ENCODE data around the gene SPATA19.

The SPATA19 gene

DNA sequence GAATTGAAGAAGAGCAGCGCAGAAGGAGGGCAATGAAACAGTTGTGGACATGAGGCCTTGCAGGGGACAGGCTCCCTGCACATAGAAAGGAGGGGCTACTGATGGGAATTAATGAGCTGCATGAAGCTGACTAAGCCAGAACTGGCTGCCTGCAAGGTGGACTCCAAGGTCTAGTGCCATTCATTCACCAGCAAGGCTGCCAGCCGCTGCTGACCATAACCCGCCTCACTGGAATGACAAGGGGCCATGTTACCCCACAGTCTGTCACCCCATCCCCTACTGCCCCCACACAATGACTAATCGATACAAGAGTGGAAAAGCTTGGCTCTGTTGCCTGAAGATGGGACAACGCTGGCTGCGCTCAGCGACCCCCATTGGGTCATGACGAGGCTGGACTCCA is 44.6 kb downstream of the SPATA19 start:
- TF ChIP-seq, protein P1, sequence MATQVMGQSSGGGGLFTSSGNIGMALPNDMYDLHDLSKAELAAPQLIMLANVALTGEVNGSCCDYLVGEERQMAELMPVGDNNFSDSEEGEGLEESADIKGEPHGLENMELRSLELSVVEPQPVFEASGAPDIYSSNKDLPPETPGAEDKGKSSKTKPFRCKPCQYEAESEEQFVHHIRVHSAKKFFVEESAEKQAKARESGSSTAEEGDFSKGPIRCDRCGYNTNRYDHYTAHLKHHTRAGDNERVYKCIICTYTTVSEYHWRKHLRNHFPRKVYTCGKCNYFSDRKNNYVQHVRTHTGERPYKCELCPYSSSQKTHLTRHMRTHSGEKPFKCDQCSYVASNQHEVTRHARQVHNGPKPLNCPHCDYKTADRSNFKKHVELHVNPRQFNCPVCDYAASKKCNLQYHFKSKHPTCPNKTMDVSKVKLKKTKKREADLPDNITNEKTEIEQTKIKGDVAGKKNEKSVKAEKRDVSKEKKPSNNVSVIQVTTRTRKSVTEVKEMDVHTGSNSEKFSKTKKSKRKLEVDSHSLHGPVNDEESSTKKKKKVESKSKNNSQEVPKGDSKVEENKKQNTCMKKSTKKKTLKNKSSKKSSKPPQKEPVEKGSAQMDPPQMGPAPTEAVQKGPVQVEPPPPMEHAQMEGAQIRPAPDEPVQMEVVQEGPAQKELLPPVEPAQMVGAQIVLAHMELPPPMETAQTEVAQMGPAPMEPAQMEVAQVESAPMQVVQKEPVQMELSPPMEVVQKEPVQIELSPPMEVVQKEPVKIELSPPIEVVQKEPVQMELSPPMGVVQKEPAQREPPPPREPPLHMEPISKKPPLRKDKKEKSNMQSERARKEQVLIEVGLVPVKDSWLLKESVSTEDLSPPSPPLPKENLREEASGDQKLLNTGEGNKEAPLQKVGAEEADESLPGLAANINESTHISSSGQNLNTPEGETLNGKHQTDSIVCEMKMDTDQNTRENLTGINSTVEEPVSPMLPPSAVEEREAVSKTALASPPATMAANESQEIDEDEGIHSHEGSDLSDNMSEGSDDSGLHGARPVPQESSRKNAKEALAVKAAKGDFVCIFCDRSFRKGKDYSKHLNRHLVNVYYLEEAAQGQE (IDR thresholded peaks at IDR 0.05; ENCODE audit: low read depth) = no peak
- TF ChIP-seq NFIC (IDR thresholded peaks at IDR 0.05) = no peak
- TF ChIP-seq, protein P2, sequence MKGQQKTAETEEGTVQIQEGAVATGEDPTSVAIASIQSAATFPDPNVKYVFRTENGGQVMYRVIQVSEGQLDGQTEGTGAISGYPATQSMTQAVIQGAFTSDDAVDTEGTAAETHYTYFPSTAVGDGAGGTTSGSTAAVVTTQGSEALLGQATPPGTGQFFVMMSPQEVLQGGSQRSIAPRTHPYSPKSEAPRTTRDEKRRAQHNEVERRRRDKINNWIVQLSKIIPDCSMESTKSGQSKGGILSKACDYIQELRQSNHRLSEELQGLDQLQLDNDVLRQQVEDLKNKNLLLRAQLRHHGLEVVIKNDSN (IDR thresholded peaks at IDR 0.05) = no peak
- TF ChIP-seq CREB1 (IDR thresholded peaks at IDR 0.05; ENCODE audit: low read depth) = no peak
- TF ChIP-seq ZBTB7A (IDR thresholded peaks at IDR 0.05; ENCODE audit: low read depth) = no peak
- TF ChIP-seq RAD21 (IDR thresholded peaks at IDR 0.05; ENCODE audit: low read depth) = no peak
- TF ChIP-seq EGR1 (IDR thresholded peaks at IDR 0.05) = no peak
- no peak for TF ChIP-seq TAF1 (IDR thresholded peaks at IDR 0.05; ENCODE audit: low read depth)
- no peak for TF ChIP-seq TEAD4 (IDR thresholded peaks at IDR 0.05)
- TF ChIP-seq EP300 (IDR thresholded peaks at IDR 0.05; ENCODE audit: borderline replicate concordance) = no peak
- TF ChIP-seq FOXM1 (IDR thresholded peaks at IDR 0.05; ENCODE audit: borderline replicate concordance, low read depth) = no peak
- TF ChIP-seq, protein P3, sequence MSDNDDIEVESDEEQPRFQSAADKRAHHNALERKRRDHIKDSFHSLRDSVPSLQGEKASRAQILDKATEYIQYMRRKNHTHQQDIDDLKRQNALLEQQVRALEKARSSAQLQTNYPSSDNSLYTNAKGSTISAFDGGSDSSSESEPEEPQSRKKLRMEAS (IDR thresholded peaks at IDR 0.05) = no peak
- TF ChIP-seq TCF12 (IDR thresholded peaks at IDR 0.05; ENCODE audit: low read depth) = no peak
- no peak for TF ChIP-seq YY1 (IDR thresholded peaks at IDR 0.05; ENCODE audit: low read depth)
- TF ChIP-seq CEBPB (IDR thresholded peaks at IDR 0.05) = no peak

DNA sequence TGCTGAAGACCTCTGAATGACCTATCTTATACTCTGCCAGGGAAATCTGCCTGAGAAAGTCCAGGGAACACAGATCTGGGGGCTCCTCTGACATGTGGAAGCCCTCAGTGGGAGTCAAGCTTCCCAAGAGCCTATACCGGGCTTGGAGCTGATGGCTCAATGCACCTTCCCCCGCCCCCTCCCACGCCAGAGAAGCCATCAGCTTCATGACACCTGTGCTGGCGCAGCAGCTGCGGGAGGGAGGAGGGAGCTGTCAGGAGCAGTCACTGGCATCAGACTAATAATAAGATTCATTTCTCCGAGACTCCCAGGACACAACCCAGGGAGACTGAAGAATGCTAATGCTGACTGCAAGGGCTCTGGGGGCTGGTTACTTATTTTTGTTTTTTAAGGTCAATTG is 47.8 kb downstream of the SPATA19 start:
- TF ChIP-seq CEBPB (IDR thresholded peaks at IDR 0.05) (no peak), TCF12 (IDR thresholded peaks at IDR 0.05; ENCODE audit: low read depth) (no peak), TEAD4 (IDR thresholded peaks at IDR 0.05) (no peak), EGR1 (IDR thresholded peaks at IDR 0.05) (no peak)
- TF ChIP-seq, protein P2 (IDR thresholded peaks at IDR 0.05) = no peak

DNA sequence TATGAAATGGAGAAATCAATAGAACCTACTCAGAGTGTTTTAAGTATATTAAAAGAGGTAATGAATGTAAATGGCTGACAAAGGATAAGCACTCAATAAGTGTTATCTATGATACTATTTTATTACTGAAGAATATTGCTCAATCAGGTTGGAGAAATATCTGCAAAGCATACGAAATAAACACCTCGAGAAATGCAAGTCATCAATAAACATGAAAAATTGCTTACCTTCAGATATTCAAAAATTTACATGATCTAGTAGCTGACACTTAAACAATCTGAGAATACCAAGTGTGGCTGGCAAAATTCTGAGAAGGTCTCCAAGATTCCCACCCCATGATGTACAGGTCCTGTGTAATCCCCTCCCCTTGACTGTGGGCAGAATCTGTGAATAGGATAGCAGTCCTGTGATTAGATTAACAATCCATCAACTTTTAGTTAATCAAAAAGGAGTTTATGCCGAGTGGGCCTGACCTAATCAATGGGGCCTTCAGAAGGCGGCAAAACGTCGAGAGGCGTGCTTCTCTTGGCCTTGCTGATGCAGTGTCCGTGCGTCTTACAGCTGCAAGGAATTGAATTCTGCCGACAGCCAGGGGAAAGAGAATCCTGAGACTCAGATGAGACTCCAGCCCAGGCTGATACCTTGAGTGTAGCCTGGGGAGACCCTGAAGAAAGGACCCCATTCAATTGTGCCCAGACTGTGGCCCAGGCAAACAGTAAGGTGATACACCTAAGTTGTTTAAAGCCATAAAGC is 49.1 kb downstream of the SPATA19 start:
- TF ChIP-seq ZBTB7A (IDR thresholded peaks at IDR 0.05; ENCODE audit: low read depth) (no peak), TEAD4 (IDR thresholded peaks at IDR 0.05) (no peak), CREB1 (IDR thresholded peaks at IDR 0.05; ENCODE audit: low read depth) (no peak), NFIC (IDR thresholded peaks at IDR 0.05) (no peak), YY1 (IDR thresholded peaks at IDR 0.05; ENCODE audit: low read depth) (no peak), EP300 (IDR thresholded peaks at IDR 0.05; ENCODE audit: borderline replicate concordance) (no peak), RAD21 (IDR thresholded peaks at IDR 0.05; ENCODE audit: low read depth) (no peak), EGR1 (IDR thresholded peaks at IDR 0.05) (no peak), FOXM1 (IDR thresholded peaks at IDR 0.05; ENCODE audit: borderline replicate concordance, low read depth) (no peak), TCF12 (IDR thresholded peaks at IDR 0.05; ENCODE audit: low read depth) (no peak), TAF1 (IDR thresholded peaks at IDR 0.05; ENCODE audit: low read depth) (no peak), CEBPB (IDR thresholded peaks at IDR 0.05) (no peak)
- TF ChIP-seq, protein P1 (IDR thresholded peaks at IDR 0.05; ENCODE audit: low read depth) = no peak
- TF ChIP-seq, protein P3 (IDR thresholded peaks at IDR 0.05) = no peak
- TF ChIP-seq, protein P2 (IDR thresholded peaks at IDR 0.05) = no peak

DNA sequence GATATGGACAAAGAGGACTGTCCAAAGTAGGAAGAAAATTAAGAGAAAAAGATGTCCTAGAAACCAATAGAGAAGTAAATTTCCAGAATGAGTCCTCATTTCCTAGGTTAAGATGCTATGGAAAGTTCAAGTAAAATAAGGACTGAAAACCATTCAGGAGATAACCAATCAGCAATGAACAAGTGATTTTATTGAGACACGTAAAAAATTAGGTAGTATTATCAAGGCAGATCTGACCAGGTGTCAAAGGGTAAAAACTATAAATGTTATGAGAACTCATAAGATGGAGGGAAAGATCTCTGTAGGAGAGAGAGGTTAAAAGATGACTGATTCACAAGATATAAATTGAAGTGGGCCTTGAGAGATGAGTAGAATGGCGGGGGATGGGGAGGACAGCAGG is 50.2 kb downstream of the SPATA19 start:
- no peak for TF ChIP-seq TAF1 (IDR thresholded peaks at IDR 0.05; ENCODE audit: low read depth)
- no peak for TF ChIP-seq CEBPB (IDR thresholded peaks at IDR 0.05)
- TF ChIP-seq, protein P2 (IDR thresholded peaks at IDR 0.05) = no peak
- TF ChIP-seq, protein P1 (IDR thresholded peaks at IDR 0.05; ENCODE audit: low read depth) = no peak
- no peak for TF ChIP-seq YY1 (IDR thresholded peaks at IDR 0.05; ENCODE audit: low read depth)
- TF ChIP-seq, protein P3 (IDR thresholded peaks at IDR 0.05) = no peak
- TF ChIP-seq ZBTB7A (IDR thresholded peaks at IDR 0.05; ENCODE audit: low read depth) = no peak
- TF ChIP-seq FOXM1 (IDR thresholded peaks at IDR 0.05; ENCODE audit: borderline replicate concordance, low read depth) = no peak
- TF ChIP-seq TCF12 (IDR thresholded peaks at IDR 0.05; ENCODE audit: low read depth) = no peak
